Lung (tissue), 12 donors: ENCODE measurements around the gene TFF2. TPM values are rescaled to one million over a fixed set of nuclear protein-coding genes. Genes with fewer than 3 reads are reported as not detected.

Experiments
- ATAC-seq: fragments of 200-7000 bp; cut with Tn5 transposase; one replicate; pipeline ENCODE4 v1.9.1; 2020; ENCODE audit warnings: moderate number of reproducible peaks; ENCODE audit not compliant: insufficient read depth, low FRiP score
- DNase-seq, 3 donors: peaks; one replicate each; pipeline ENCODE4 v3.0.0-alpha.2; 2013 to 2017
- H3K27ac ChIP-seq, 2 donors: one replicate each; pipeline ENCODE4 v1.5.1; 2013; ENCODE audit warnings: mild to moderate bottlenecking in 2 of 2, moderate library complexity in 2 of 2, control low read depth in 1 of 2, inconsistent platforms in 1 of 2, low read depth in 1 of 2, low read length in 1 of 2
- H3K27me3 ChIP-seq, 3 donors: one replicate each; pipeline ENCODE4 v1.5.1; 2013; ENCODE audit warnings: low read length in 2 of 3; ENCODE audit not compliant: control insufficient read depth in 3 of 3, insufficient read depth in 3 of 3
- H3K36me3 ChIP-seq, 4 donors: one replicate each; pipeline ENCODE4 v1.5.1; 2013; ENCODE audit warnings: low read length in 4 of 4, mild to moderate bottlenecking in 1 of 4, moderate library complexity in 1 of 4; ENCODE audit not compliant: control insufficient read depth in 4 of 4, insufficient read depth in 4 of 4
- H3K4me1 ChIP-seq, 5 donors: one replicate each; pipeline ENCODE4 v1.5.1; 2013; ENCODE audit warnings: low read length in 5 of 5, mild to moderate bottlenecking in 2 of 5, moderate library complexity in 1 of 5; ENCODE audit not compliant: control insufficient read depth in 5 of 5, insufficient read depth in 5 of 5
- H3K4me3 ChIP-seq: one replicate; pipeline ENCODE4 v1.5.1; 2013; ENCODE audit warnings: mild to moderate bottlenecking, control low read depth, moderate library complexity
- H3K9ac ChIP-seq, 2 donors: one replicate each; pipeline ENCODE4 v1.5.1; 2013; ENCODE audit warnings: low read length in 2 of 2, control low read depth in 1 of 2; ENCODE audit not compliant: insufficient read depth in 1 of 2
- H3K9me3 ChIP-seq, 4 donors: one replicate each; pipeline ENCODE4 v1.5.1; 2013; ENCODE audit warnings: low read length in 3 of 4, mild to moderate bottlenecking in 1 of 4, moderate library complexity in 1 of 4; ENCODE audit not compliant: control insufficient read depth in 4 of 4, insufficient read depth in 3 of 4
- WGBS, 2 donors: extraction: QIAGEN DNeasy Blood & Tissue Kit; methylation state at CpG; one replicate each; pipeline ENCODE4 v1.1.7; 2013; 5-methylcytosine and 5-hydroxymethylcytosine counted together
- polyA plus RNA-seq, 2 donors: library from polyadenylated mRNA; stranded (reverse); fragments of 200-250 nt; gene quantifications; one replicate each; pipeline ENCODE4 v1.2.1, GENCODE V29; 2013
- total RNA-seq, 2 donors: library from RNA; depleted of rRNA in 1 of 2; stranded (reverse); fragments of >200 nt in 1 of 2; gene quantifications; one replicate each; pipeline ENCODE4 v1.2.1, GENCODE V29; 2014 to 2021
- TF ChIP-seq, protein P1 (sequence below): IDR thresholded peaks from 2 replicates; pipeline ENCODE4 v1.5.1; 2012; ENCODE audit warnings: mild to moderate bottlenecking; ENCODE audit errors: control extremely low read depth, extremely low read depth
- donor health status: control.
- donor health status: control.
- donor health status: Bipolar disorder and iron deficiency.
- donor health status: healthy.
- donor health status: DM: yes; HTN: yes; CAD: no.

Gene TFF2
- total and polyA plus RNA-seq, 4 donors = not detected

DNA sequence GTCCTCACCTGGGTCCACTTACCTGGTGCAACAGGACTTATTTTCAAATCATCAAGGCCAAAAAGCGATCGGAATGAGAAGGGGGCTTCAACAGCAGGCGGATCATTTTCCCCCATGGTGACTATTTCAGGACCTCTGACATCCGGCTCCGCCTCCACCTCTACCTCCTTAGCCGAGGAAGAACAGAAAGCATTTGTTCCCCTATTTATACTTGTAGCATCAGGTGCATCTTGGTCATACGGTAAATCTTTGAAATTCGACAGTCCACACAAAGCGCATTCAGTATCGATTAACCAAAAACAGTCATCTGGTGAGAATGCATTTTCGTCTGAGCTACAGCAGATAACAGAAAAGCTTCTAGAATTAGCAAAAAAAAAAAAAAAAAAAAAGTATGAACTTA is 44.5 kb upstream of the TFF2 start:
- TF ChIP-seq, protein P1, sequence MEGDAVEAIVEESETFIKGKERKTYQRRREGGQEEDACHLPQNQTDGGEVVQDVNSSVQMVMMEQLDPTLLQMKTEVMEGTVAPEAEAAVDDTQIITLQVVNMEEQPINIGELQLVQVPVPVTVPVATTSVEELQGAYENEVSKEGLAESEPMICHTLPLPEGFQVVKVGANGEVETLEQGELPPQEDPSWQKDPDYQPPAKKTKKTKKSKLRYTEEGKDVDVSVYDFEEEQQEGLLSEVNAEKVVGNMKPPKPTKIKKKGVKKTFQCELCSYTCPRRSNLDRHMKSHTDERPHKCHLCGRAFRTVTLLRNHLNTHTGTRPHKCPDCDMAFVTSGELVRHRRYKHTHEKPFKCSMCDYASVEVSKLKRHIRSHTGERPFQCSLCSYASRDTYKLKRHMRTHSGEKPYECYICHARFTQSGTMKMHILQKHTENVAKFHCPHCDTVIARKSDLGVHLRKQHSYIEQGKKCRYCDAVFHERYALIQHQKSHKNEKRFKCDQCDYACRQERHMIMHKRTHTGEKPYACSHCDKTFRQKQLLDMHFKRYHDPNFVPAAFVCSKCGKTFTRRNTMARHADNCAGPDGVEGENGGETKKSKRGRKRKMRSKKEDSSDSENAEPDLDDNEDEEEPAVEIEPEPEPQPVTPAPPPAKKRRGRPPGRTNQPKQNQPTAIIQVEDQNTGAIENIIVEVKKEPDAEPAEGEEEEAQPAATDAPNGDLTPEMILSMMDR = no peak
- no peak for ATAC-seq
- 95 to 96% methylated on average over 11 of the region's 11 CpGs for WGBS, 2 donors
- H3K4me3 ChIP-seq = no peak overlapping the region
- peak overlapping the region in 1 of 2 donors; percentile 37 for H3K27ac ChIP-seq
- peaks cover 0 to 11% (median 0%) of the 10 kb centered on the region in 5 donors for H3K4me1 ChIP-seq
- no peak for DNase-seq
- H3K27me3 ChIP-seq = peaks cover 0 to 2% (median 0%) of the 10 kb centered on the region in 3 donors
- H3K9me3 ChIP-seq = no peaks in the 10 kb centered on the region
- H3K9ac ChIP-seq = no peak overlapping the region
- no peaks in the 10 kb centered on the region for H3K36me3 ChIP-seq

DNA sequence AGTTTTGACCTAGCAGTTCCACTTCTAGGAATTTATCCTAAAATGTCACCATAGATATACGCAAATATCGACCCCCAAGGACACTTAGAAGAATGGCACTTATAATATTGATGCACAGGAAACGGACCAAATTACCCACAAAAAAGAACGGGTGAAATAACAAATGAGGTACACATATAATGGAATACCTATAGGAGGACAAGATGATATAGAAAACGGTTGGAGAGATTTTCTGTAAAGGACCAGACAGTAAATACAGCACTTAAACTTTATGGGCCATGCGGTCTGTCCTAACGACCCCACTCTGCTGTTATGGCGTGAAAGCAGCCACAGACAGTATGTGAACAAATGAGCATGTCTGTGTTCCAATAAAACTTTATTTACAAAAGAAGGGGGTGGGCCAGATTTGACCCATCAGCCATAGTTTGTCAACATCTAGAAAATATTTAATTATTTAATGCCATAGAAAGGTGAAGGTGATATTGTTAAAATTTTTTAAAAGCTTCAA is 42.7 kb upstream of the TFF2 start:
- 61 to 63% methylated on average over 8 of the region's 8 CpGs for WGBS, 2 donors
- Histone ChIP-seq H3K4me1 (peaks cover 0 to 17% (median 3%) of the 10 kb centered on the region in 5 donors), H3K9me3 (no peaks in the 10 kb centered on the region)

DNA sequence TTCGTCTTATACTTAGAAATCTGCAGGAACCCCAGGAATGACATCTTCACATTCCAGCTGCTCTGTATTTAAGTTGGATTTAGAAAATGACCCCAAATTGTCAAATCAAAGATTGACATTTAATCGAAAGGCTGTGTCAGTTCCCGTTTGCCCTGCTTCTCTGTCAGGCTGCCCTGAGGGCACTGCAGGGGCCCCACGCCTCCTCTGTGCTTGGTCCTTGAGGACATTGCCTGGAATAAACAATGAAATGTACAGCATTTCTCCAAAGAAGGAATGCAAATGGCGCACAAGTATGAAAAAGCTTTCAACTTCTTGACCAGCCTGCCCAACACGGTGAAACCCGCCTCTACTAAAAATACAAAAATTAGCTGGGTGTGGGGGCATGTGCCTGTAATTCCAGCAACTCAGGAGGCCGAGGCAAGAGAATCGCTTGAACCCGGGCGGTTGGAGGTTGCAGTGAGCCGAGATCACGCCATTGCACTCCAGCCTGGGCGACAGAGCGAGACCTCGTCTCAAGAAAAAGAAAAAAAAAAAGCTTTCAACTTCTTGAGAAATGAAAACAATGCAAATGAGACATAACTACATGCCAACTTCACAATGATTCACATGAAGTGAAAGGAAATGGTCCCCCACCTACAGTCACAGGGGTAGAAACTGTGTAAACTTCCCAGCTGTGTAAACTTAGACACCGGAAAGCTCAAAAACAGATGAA is 42.1 kb upstream of the TFF2 start:
- Histone ChIP-seq H3K27ac (no peak overlapping the region), H3K4me3 (no peak overlapping the region), H3K4me1 (peaks cover 0 to 19% (median 3%) of the 10 kb centered on the region in 5 donors), H3K27me3 (peaks cover 0 to 2% (median 0%) of the 10 kb centered on the region in 3 donors), H3K9me3 (no peaks in the 10 kb centered on the region), H3K9ac (no peak overlapping the region), H3K36me3 (no peaks in the 10 kb centered on the region)
- WGBS, 2 donors = 70 to 76% methylated on average over 17 of the region's 17 CpGs
- ATAC-seq = no peak
- DNase-seq = peak in 1 of 3 donors; percentile 38
- TF ChIP-seq, protein P1 = no peak

More for the DNA sequence above, 42.7 kb upstream of the TFF2 start:
- H3K4me3 ChIP-seq = no peak overlapping the region
- ATAC-seq = no peak
- TF ChIP-seq, protein P1 = no peak
- H3K27me3 ChIP-seq = peaks cover 0 to 2% (median 0%) of the 10 kb centered on the region in 3 donors
- no peak overlapping the region for H3K9ac ChIP-seq
- no peak overlapping the region for H3K27ac ChIP-seq
- H3K36me3 ChIP-seq = no peaks in the 10 kb centered on the region
- no peak for DNase-seq
